Lower leg skin (tissue), 4 donors: ENCODE results near the gene CDC25B. TPM values are rescaled to one million over a fixed set of nuclear protein-coding genes. Genes with fewer than 3 reads are reported as not detected.
A peak's percentile ranks its signal among the peaks of the same experiment; 100 is the strongest.

Experiments used
- DNase-seq, 2 donors: peaks; one replicate each; pipeline ENCODE4 v3.0.0-alpha.2; 2019; ENCODE audit warnings: low spot score in 2 of 2
- H3K4me3 ChIP-seq: fragments of 200-600 bp; sonication (generic); 2 replicates; pipeline ENCODE4 v1.5.1; 2017; ENCODE audit warnings: mild to moderate bottlenecking, low read depth; ENCODE audit not compliant: poor library complexity, severe bottlenecking
- POLR2A ChIP-seq, 2 donors: fragments of 450-650 bp; IDR thresholded peaks; one replicate each; pipeline ENCODE4 v1.6.1; 2016 to 2017; ENCODE audit warnings: antibody characterized with exemption in 2 of 2, mild to moderate bottlenecking in 1 of 2, moderate library complexity in 1 of 2
- WGBS, 2 donors: methylation state at CpG; one replicate each; pipeline ENCODE4 v1.1.5; 2018; 5-methylcytosine and 5-hydroxymethylcytosine counted together
- intact Hi-C: fragments of 100-400 bp; cut with DNase I; formaldehyde crosslinking; loops from one replicate; pipeline ENCODE4 v1.15.0; 2023; ENCODE audit warnings: low total_unique reads
- total RNA-seq, 4 donors: library from RNA; depleted of rRNA; stranded (reverse); fragments of >200 nt; gene quantifications; one replicate each; pipeline ENCODE4 v1.1.0, GENCODE V29; 2016
- TF ChIP-seq, protein P1 (sequence below), 3 donors: fragments of 450-650 bp; IDR thresholded peaks; one replicate each; pipeline ENCODE4 v1.5.1; 2016; ENCODE audit warnings: antibody characterized with exemption in 3 of 3, mild to moderate bottlenecking in 3 of 3, moderate library complexity in 2 of 3

The CDC25B gene
- total RNA-seq, 4 donors from 2014 or later, result 13.5 to 23.2 (median 18.5) TPM

- H3K4me3 ChIP-seq, result no peak overlapping the region
- DNase-seq, result no peak
- intact Hi-C loops, result no loop called here
- 82 to 84% methylated on average over 25 of the region's 25 CpGs for WGBS, 2 donors
- no peak for TF ChIP-seq POLR2A (IDR thresholded peaks at IDR 0.05)
- TF ChIP-seq, protein P1, sequence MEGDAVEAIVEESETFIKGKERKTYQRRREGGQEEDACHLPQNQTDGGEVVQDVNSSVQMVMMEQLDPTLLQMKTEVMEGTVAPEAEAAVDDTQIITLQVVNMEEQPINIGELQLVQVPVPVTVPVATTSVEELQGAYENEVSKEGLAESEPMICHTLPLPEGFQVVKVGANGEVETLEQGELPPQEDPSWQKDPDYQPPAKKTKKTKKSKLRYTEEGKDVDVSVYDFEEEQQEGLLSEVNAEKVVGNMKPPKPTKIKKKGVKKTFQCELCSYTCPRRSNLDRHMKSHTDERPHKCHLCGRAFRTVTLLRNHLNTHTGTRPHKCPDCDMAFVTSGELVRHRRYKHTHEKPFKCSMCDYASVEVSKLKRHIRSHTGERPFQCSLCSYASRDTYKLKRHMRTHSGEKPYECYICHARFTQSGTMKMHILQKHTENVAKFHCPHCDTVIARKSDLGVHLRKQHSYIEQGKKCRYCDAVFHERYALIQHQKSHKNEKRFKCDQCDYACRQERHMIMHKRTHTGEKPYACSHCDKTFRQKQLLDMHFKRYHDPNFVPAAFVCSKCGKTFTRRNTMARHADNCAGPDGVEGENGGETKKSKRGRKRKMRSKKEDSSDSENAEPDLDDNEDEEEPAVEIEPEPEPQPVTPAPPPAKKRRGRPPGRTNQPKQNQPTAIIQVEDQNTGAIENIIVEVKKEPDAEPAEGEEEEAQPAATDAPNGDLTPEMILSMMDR (IDR thresholded peaks at IDR 0.05), result no peak
Observed at GRCh38 chr20:3794701-3795420, 1.2 kb upstream of the CDC25B start.

GRCh38 chr20:3796477-3797225 lies 541 bp downstream of the CDC25B start:
- TF ChIP-seq, protein P1 (IDR thresholded peaks at IDR 0.05), result no peak
- TF ChIP-seq POLR2A (IDR thresholded peaks at IDR 0.05), result no peak
- intact Hi-C loops, result no loop called here
- H3K4me3 ChIP-seq, result peak overlapping the region; percentile 8
- WGBS, 2 donors, result 39 to 45% methylated on average over 6 to 7 of the region's 33 CpGs
- no peak for DNase-seq

- TF ChIP-seq, protein P1 (IDR thresholded peaks at IDR 0.05), result no peak
- TF ChIP-seq POLR2A (IDR thresholded peaks at IDR 0.05), result no peak
- intact Hi-C loops, result no loop called here
- no peak for DNase-seq
- WGBS, 2 donors, result 44 to 62% methylated on average over 5 of the region's 5 CpGs
- no peak overlapping the region for H3K4me3 ChIP-seq
Observed at GRCh38 chr20:3797226-3797545, 1.1 kb downstream of the CDC25B start.

- DNase-seq, result no peak
- WGBS, 2 donors, result 42 to 45% methylated on average over 19 of the region's 19 CpGs
- TF ChIP-seq, protein P1 (IDR thresholded peaks at IDR 0.05), result no peak
- TF ChIP-seq POLR2A (IDR thresholded peaks at IDR 0.05), result no peak
- intact Hi-C loops, result no loop called here
- no peak overlapping the region for H3K4me3 ChIP-seq
Observed at GRCh38 chr20:3797592-3798372, 1.7 kb downstream of the CDC25B start.

DNA sequence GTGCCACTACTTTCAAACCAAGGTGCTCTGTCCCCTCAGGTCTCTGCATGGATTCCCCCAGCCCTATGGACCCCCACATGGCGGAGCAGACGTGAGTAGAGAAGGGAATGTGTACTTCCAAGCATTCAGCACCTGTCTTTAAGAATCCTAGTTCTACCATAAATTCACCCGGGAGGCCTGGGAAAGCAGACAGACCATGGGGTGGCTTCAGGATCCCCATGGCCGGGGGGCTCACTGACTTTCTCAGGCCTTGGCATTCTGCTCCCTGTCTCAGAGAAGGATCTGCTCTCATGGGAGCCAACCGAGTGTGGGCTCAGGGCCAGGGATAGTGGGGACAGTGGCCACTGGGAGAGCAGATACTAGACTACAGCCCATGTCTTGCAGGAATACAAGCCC lies 2.3 kb downstream of the CDC25B start:
- no peak for TF ChIP-seq POLR2A (IDR thresholded peaks at IDR 0.05)
- TF ChIP-seq, protein P1 (IDR thresholded peaks at IDR 0.05), result no peak
- DNase-seq, result no peak
- intact Hi-C loops, result no loop called here
- no peak overlapping the region for H3K4me3 ChIP-seq
- WGBS, 2 donors, result 63 to 80% methylated on average over 5 of the region's 5 CpGs
